Measurements from ENCODE around the gene FER1L5.

The FER1L5 gene

DNA sequence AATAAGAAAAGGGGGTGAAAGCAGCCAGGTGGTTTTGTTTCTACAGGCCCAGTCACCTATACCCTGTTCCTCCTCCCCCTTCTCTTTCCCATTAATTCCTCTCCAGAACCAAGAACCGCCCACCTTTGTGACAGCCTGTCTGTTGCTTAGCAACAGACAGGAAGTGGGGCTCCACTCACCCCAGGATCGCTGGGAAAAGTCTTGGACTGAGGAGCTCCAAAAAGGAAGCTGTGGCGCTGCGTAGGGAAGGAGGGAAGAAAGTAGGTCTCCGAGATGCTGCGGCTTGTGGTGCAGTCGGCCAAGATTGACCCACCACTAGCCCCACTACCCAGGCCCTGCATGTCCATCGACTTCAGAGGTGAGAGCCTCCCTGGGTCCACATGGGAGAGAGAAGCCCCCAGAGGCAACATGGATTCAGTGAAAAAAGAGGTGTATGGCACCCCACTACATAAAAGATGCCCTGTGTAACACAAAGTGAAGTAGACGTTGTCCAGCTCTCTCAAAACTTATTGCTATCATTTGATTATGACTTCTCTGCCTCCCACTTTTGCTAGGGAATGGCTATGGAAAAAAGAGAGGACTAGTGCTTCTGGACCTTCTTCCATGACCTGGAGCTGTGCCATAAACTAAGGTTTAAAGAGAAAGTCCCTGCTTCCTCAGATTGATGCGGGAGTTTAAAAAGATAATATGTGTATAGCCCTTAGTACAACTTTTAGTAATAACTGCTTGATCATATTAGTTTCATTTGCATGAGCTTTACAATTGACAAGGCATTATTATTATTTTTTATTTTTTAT, at the start of gene FER1L5:
Gene FER1L5 (plus strand): TSS at position 201 of the 797 bp plus-strand sequence. CDS start 73 bp downstream, at position 274.
- DNase-seq (ENCODE audit: low read depth in 2 of 2) = no peak

DNA sequence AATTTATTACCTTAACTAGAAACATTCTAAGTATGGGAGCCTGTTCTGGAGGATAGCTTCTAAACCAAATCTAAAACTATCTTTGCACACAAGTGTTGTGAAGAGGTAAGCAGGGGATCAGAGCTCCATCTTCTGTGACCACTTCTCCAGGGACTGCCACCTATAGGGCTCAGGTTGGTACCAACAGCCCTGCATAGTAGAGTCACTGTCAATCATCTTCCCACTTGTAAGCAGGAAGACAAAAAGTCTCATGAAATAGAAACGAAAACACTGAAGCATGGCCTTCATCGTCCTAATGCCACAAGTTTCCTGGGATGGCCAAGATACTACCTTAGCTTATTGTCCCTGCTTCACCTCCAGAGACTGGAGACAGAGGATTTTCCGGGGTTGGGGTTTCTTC, 48.3 kb upstream of the FER1L5 start:
- no peak for DNase-seq (ENCODE audit: low read depth in 2 of 2)

DNA sequence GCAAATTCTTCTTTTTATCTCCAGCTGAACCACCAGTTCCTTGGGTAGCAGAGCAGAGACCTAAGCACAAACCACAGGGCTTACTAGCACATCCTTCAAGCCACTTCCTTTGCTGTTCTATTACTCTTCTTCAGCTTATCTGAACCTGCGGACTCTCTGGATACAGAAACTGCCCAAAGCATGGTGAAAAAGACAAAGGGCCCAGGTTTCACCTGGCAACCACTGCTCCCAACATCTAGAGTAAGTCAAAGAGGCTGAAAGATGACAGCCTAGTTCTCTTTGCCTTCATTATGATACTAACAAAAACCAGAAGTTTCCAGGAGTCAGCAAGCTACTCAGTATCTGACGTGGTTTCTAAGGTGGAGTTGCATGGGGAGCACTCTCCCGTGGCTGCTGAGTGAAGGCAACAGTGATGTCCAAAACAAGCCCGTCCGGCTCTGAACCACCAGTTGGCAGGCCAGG, 47.8 kb upstream of the FER1L5 start:
- no peak for DNase-seq (ENCODE audit: low read depth in 2 of 2)

DNA sequence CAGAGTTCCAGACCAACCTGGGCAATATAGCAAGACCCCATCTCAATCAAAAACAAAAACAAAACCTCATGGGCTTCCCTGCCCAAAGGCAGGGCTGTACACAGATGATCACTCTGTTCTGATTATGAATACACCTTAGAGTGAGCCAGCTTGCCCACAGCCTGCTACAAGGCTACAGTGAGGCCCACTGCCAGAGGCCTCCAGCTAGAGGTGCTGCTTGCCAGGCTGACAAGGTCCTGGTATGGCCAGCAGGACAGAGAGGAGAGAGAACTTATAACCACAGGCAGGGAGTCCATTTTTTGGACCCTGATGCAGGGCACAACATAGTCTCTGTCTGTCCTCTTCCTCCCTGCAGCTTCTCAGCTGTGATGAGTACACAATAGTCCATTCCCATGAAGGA, 46.0 kb upstream of the FER1L5 start:
- DNase-seq (ENCODE audit: low read depth in 2 of 2) = no peak

DNA sequence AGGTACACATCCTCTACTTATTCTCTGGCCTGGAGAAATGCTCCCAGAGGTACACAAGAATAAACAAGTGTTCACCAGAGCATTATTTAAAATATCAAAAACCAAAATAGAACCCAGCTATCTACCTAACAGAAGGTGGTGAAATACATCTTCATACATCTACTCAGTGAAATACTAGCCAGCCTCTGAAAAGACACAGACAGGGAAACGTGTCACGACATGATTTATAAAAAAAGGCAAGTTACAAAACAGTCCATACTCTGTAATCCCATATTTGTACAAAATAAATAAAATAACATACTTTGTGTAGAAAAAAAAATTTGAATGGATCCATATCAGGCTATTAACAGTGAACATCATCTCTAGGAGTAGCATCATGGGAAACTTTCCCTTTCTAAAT, 42.6 kb upstream of the FER1L5 start:
- no peak for DNase-seq (ENCODE audit: low read depth in 2 of 2)

DNA sequence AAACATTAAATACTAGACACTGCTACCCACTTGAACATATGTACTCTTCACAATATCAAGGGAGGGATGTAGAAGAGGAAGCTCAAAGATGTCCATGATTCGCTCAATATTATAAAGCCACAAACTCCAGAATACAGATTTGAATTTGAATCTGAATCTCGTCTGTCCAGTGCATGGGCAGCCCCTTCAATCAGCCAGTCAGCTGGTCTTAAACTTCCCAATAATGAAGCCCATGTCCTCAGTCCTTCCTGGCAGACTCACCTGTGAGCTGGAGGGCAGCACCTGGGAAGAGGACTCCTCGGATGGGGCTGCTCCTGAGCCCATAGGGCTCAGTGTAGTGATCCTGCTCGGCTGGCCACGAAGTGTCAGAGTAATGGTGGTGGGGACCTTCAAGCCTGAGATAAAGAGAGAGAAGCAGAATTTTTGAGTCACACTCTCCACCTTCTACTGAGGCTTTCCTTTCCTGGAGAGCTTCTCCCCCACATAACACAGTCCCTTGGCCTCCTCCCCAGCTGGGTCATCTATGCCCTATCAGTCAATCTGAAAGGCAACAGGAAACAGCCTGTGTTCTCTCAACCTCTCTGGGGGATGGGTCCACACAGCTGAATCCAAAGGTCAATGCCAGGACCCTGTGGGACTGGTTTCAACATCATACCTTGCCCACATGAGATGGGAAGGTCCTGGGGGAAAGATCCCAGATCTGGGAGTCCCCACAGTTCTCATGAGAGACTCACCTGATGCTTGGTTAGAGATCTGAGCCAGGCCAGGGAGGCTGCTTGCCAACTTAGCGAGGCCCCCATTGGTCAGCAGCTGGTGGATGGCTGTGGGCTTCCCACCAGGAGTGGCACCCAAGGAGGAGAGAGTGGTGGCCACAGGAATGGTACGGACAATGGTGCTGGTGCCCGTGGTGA, 40.9 kb upstream of the FER1L5 start:
- DNase-seq (ENCODE audit: low read depth in 2 of 2) = no peak

DNA sequence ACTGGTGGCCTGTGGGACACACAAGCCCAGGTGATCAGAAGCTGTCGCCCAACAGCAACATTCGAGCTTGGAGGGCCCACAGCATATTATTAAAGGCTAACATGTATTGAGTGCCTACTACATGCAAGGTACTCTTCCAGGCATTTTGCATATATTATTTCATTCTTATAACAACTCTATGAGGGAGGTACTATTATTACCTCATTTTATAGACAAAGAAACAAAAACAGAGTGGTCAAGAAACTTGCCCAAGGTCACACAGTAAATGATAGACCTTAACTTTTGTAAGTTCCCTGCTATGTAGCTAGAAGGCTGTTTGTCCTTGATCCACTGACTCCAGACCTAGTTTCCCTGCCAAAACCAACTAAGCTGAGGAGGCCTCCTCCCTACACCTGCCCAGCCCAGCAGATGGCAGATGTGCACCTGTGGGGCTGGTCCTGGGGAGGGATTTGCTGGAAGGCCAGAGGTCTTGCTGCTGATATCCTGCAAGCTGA, 40.2 kb upstream of the FER1L5 start:
- no peak for DNase-seq (ENCODE audit: low read depth in 2 of 2)

DNA sequence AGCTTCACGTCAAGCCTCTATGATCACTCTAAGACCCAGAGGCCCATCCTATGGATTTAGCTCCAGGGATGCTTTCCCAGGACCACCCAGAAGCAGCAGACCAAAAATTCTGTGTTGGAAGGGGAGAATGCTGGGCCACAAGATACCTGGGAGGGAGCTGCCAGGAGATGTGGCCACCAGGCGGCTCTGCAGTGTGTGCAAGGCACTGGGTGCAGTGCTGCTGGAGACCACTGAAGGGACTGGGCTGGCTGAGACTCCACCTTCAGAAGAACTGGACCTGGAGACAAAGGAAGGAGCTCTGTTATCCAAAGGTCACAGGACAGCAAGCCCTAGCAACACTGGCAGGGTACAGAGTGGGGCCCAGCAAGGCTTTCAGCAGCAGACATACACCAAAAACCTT, 38.5 kb upstream of the FER1L5 start:
- no peak for DNase-seq (ENCODE audit: low read depth in 2 of 2)

DNA sequence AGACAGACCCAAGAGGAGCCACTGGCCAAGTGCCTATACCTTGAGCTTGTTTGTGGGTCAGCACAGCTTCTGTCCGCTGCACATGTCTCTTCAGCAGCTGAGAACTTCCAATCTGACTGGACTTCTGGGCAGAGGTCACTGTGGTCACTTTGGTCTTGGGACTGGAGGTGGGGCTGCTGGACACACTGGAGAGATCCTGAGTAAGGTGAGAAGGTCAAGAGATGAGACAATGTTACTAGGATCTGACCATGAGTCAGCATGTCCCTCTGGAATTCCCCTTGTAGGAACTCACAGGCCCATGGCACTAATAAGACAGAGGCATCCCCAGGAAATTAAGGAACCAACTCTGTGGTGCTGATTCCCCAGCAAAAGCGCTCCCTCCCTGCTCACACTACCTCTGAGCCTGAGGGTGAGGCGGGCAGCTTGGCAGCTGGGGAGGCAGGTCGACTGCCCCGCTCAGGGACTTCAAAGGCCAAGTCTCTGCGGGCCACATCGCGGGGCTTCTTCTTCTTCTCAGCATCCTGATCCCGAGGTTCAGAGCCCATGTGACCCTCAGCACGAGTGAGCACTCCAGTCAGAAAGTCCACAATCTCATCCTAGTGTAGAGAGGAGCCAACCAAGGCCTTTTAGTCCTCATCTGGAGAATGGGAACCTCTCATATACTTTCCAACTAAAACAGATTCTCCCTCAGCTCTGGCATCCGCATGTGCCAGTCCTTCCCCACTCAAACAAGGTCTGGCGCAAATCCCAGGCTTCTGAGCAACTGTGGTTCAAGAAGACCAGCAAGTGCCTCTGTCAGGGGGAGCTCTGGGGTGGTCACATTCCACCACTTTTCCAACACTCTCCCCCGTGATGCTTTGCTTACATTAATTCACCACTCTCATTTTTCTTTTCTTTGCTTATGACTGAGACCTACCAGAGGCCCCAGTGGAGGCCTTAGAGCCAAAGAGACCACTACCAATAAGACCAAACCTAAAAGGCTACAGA, 33.8 kb upstream of the FER1L5 start:
- DNase-seq (ENCODE audit: low read depth in 2 of 2) = no peak

DNA sequence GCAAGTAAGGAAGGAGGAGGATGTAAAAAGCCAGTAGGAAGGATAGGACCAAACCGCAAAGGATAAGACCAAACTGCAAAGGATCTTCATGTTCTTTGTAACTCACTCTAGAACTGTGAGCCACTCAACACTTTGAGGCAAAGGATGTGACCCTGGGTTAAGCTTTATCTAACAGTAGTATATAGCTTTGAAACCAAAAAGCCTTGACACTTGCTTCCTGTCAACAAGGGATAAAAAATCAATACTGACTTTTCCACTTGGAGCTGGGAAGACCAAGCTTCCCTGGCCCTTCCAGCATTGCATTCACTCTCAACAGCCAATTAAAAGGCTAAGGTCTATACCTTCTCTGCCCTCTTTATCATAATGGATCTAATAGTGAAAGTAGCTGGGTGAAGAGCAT, 26.4 kb upstream of the FER1L5 start:
- no peak for DNase-seq (ENCODE audit: low read depth in 2 of 2)

DNA sequence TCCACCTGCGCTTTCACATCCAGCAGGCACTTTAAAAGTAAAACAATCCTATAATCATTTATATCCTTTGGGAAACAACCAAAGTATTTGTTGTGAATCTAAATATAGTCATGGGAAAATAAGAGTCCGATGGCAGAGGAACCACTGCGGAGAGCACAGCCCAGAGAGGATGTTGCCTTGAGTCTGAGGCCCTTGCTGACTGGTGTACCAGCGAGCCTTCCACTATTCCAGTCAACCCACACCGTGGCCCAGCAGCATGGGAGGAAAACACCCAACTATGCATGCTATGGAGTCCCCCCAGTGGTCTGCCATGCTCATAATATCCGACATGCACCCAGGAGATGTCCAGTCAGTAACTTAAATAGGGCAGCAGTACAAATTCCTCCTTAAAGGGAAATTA, 26.0 kb upstream of the FER1L5 start:
- no peak for DNase-seq (ENCODE audit: low read depth in 2 of 2)

DNA sequence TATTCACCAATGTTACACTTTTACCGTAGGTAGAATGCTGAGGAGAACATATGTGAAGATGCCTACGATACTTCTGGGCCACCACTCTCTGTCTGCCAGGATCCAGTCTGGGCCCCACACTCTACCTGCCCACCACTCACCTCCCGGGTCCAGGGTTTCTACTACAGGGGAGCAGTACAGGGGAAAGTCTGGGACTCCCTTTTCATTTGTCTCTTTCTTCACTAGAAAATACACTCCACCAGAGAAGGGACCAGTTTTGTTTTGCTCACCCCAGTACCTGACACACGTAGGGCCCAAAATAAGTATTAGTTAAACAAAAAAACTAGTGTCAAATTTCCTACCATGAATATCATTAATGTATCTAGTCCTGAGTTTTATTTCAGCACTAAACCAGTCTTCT, 25.6 kb upstream of the FER1L5 start:
- DNase-seq (ENCODE audit: low read depth in 2 of 2) = no peak

DNA sequence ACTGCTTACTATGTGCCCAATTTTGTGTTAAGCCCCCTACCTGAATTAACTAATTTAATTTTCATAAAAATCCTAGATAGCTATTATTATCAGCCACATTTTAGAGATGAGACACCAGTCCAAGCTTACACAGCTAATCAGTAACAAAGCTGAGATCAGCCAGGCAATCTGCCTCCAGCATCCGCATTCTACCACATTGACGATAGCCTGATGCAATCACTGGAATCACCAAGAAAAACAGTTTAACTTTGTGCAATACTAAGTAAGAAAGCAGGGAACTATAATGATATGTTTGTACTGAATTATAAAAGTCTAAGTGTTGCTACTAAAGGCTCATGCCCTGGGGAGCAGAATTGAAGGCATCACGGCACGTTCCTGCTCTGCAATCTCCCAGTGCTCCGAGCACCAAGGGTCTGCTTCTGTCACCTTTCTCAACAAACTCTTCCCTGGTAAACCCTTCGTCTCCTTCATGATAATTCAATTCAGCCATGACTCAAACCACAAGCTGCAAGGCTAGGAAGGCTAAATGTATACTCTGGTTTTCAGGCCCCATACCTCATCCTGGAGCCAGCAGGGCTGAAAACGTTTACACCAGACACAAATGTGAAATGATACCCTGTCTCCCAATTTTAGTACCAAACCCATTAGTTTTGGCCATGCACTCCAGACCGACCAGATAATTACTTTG, 23.8 kb upstream of the FER1L5 start:
- DNase-seq (ENCODE audit: low read depth in 2 of 2) = no peak

DNA sequence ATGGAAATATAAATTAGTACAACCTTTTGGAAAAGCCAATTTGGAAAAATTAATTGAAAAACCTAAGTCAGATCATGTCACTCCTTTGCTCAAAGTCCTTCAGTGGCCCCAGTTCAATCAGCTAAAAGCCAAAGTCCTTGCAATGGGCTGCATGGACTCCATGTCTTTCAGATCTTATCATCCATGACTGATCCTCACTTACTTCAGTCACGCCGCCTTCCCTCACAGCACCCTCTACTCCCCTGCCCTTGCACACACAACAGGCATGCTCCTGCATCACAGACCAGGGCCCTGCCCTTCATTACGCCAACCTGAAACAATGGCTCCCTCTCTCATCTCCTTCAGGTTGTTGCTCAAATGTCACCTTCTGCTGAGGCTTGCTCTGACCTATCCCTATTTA, 20.0 kb upstream of the FER1L5 start:
- no peak for DNase-seq (ENCODE audit: low read depth in 2 of 2)

DNA sequence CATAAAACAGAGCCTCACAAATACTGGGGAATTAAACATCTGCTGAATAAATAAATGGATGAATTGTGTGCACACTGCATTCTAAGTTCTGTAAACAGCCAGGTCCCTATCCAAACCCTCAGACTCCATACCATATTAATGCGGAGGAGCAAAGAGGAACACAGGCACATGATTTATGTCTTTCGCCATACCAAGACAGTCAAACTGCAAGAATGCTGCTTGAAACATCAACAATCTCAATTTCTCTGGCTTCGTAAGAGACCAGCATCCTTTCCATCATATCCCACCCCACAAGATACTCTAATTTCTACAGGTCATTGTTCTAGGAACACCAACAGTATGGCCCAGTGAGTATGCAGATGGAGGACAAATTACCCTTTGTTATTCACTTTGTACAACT, 19.4 kb upstream of the FER1L5 start:
- DNase-seq (ENCODE audit: low read depth in 2 of 2) = no peak

DNA sequence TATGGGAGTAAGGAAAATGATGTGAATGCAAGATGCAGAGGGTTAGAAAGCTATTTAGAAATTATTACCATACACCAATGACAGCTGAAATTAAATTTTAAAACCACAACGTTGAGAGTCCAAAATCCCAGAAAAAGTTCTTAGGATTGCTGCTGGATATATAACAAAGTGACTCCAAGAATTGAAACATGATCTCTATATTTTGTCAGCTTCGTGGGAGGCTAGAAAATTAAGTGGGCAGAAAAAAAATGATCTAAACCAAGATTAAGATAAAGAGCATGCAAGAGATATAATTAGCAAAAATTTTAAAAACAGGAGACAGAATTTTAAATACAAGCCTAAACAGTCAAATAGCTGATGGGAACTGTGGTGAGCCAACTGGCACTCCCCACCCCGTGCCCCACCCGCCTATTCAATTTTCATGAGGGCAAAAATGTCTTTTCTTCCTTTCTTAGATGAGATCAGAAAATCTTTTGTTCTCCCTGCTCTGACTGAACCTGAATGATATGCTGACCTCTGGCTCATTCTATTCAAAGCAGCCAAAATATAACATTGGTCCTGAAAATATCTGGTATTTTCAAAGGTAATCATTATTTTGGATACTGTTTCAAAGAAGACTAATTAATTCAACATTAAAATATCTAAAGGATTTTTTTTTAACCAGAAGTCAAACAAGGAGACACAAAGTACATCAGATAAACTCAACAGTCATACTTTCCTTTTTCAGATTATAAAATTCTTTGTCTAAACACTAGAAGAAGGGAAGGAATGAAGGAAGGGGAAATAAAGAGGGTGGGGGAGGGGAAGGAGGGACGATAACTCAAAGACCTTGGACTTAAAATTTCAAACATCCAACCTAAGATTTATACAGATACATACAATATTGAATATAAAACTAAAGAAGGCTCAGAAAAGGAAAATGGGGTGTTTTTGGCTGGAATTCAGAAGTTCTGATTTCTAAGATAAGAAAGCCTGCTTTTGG, 16.7 kb upstream of the FER1L5 start:
- DNase-seq (ENCODE audit: low read depth in 2 of 2) = no peak

DNA sequence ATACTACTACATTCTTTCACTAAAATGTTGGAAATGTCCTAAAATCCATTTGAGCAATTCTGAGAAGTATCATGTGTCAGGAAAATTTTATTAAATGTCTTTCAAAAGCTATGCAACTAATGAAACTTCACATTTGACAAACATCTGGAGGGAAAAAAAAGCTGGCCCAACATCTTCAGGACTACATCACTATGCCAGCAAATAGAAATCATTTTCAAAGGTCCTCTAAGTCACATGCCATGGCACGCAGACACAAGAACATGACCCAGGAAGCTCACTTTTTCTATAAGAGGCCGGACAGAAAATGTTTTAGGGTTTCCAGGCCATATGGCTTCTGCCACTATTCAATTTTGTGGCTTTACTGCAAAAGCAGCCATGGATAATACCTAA, 16.0 kb upstream of the FER1L5 start:
- no peak for DNase-seq (ENCODE audit: low read depth in 2 of 2)

DNA sequence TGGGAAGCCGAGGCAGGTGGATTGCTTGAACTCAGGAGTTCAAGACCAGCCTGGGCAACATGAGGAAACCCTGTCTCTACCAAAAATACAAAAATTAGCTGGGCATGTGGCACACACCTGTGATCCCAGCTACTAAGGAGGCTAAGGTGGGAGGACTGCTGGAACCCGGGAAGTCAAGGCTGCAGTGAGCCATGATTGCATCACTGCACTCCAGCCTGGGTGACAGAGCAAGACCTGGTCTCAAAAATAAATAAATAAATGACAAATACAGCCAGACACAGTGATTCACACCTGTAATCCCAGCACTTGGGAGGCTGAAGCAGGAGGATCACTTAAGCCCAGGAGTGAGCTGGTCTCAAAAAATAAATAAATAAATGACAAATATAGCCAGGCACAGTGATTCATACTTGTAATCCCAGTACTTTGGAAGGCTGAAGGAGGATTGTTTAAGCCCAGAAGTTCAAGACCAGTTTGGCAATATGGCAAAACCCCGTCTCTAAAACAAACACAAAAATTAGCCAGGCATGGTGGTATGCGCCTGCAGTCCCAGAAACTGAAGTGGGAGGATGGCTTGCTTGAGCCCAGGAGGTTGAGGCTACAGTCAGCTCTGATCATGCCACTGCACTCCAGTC, 10.6 kb upstream of the FER1L5 start:
- no peak for DNase-seq (ENCODE audit: low read depth in 2 of 2)

DNA sequence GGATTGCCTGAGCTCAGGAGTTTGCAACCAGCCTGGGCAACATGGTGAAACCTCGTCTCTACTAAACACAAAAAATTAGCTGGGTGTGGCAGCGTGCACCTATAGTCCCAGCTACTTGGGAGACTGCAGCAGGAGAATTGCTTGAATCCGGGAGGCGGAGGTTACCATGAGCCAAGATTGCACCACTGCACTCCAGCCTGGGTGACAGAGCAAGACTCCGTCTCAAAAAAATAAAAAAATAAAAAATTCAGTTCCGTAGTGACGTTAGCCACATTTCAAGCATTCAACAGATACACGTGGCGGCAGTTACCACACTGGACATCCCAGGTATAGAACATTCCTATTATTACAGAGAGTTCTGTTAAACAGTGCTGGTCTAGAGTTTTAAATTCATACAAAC, 8.9 kb upstream of the FER1L5 start:
- DNase-seq (ENCODE audit: low read depth in 2 of 2) = no peak

Data from stimulated activated CD4-positive, alpha-beta T cell treated with anti-CD3 and anti-CD28 coated beads, Interleukin-1b, Interleukin-23, amount 100 ng/mL, for 4 hours (primary cell).